Ectodermal cell (in vitro differentiated cells): ENCODE results near the gene FAM174B.

Source experiments
- H3K27ac ChIP-seq: 2 replicates; pipeline ENCODE4 v1.7.0; 2013; ENCODE audit warnings: mild to moderate bottlenecking, low read depth, low read length; ENCODE audit not compliant: insufficient read depth, poor library complexity, severe bottlenecking
- H3K27me3 ChIP-seq: 2 replicates; pipeline ENCODE4 v1.7.0; 2013; ENCODE audit warnings: mild to moderate bottlenecking, low read length; ENCODE audit not compliant: insufficient read depth, control insufficient read depth, poor library complexity, severe bottlenecking
- H3K36me3 ChIP-seq: one replicate; pipeline ENCODE4 v1.7.0; 2013; ENCODE audit warnings: low read length; ENCODE audit not compliant: control insufficient read depth, insufficient read depth
- H3K4me1 ChIP-seq: one replicate; pipeline ENCODE4 v1.7.0; 2013; ENCODE audit warnings: low read length; ENCODE audit not compliant: control insufficient read depth, insufficient read depth
- H3K4me3 ChIP-seq: 2 replicates; pipeline ENCODE4 v1.7.0; 2013; ENCODE audit warnings: low read depth, low read length, control low read depth; ENCODE audit not compliant: insufficient read depth
- H3K9me3 ChIP-seq: 2 replicates; pipeline ENCODE4 v1.7.0; 2013; ENCODE audit warnings: mild to moderate bottlenecking, low read length, moderate library complexity; ENCODE audit not compliant: control insufficient read depth
- WGBS, 2 experiments: methylation state at CpG; one replicate each; pipeline ENCODE4 v1.1.7; 2013; ENCODE audit warnings: missing lambda C conversion rate in 2 of 2; 5-methylcytosine and 5-hydroxymethylcytosine counted together

The FAM174B gene

DNA sequence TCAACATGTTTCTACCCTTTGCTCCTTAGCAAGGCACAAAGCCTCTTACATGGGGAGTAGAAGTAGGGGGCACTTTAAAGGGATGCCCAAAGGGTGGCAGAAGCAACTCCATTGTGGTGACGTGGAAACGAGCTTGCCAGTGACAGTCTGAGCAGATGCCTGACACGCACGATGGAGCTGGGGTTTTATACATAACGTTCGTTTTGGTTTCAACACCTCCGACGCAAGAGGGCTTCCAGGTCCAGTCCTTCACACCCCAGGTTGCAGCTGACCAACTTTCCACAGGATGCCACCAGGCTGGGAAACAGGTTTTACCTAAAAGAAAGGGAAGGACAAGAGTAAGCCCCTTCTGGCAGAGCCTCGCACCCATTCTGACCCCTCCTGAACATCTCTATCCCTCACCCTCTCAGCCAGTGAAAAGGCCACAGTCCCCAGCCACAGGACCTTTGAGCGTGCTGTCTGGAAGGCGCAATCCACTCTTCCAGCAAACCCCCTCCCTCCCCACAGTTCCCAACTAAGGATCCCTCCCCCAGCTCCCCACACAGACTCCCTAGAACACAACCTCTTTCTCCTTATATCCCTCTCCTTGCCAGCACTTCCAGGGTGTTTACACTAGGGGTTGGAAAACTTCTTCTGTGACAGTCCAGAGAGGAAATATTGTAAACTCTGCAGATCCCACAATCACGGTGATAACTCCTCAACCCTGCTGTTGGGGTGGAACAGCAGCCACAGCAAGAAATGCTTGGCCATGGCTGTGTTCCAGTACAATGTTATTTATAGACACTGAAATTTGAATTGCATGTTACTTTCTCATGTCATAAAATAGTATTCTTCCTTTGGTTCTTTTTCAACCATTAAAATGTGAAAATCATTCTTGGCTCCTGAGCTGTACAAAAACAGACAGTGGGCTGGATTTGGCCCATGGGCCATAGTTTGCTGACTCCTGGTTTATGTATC, 36.2 kb downstream of the FAM174B start:
- Histone ChIP-seq H3K4me3 (no peak overlapping the region), H3K9me3 (no peaks in the 10 kb centered on the region), H3K4me1 (peaks cover 22% of the 10 kb centered on the region), H3K27ac (no peak overlapping the region), H3K27me3 (no peaks in the 10 kb centered on the region), H3K36me3 (no peaks in the 10 kb centered on the region)
- 94 to 96% methylated on average over 12 of the region's 12 CpGs for WGBS, 2 experiments

- 74 to 79% methylated on average over 21 to 22 of the region's 22 CpGs for WGBS, 2 experiments
- H3K9me3 ChIP-seq: no peaks in the 10 kb centered on the region
- no peaks in the 10 kb centered on the region for H3K27me3 ChIP-seq
- no peak overlapping the region for H3K4me3 ChIP-seq
- no peaks in the 10 kb centered on the region for H3K36me3 ChIP-seq
- H3K4me1 ChIP-seq: peaks cover 14% of the 10 kb centered on the region
- peak overlapping the region; percentile 16 for H3K27ac ChIP-seq
Measured at GRCh38 chr15:92617549-92618520, 37.7 kb downstream of the FAM174B start.

GRCh38 chr15:92616621-92617548, 38.7 kb downstream of the FAM174B start:
- Histone ChIP-seq H3K4me3 (no peak overlapping the region), H3K27ac (peak overlapping the region; percentile 16), H3K9me3 (no peaks in the 10 kb centered on the region), H3K4me1 (peaks cover 14% of the 10 kb centered on the region), H3K36me3 (no peaks in the 10 kb centered on the region), H3K27me3 (no peaks in the 10 kb centered on the region)
- WGBS, 2 experiments: 85 to 87% methylated on average over 25 of the region's 25 CpGs

DNA sequence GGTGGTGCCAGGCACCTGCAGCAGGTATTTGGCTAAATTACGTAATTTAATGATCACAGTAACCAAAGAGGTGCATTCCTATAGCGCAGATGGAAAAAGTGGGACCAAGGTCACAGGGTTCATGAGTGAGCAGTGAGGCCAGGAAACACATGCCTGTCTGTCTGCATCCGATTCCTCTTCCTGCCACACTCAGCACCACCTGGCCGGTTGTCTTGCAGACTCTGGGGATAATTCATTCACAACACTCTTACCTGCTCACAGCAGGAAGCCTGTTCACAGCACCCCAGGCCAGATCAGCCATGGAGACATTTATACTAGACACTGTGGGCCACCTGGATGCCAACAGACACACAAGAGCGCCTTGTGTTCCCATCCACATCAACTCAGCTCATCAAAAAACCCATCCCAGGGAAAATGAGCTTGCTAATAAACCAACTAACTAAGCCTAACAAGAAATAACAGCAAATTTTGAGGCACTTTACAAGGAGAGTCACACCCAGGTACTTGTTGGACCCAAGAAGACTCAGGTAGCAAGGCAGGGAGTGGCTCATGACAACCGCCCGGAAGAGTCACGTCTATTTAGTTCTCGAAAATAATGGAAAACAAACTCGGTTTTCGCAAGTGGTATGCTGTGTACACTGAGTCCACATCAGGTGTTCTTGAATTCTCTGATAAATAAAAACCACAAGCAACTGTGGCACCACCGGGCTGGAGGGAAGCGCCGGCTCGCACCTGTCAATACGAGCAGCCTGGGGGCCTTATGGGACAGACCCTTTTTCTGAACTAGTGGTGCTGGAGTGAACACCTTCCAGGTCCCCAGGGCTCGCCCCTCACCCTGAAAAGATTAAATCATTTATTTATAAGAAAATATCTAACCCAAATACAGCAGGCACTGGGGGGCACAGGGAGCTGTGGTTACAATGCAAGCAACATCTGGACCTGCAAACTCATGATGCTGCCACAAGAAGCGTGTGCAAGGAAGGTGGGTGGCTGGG, 40.5 kb downstream of the FAM174B start:
- Histone ChIP-seq H3K27ac (no peak overlapping the region), H3K9me3 (no peaks in the 10 kb centered on the region), H3K27me3 (no peaks in the 10 kb centered on the region), H3K36me3 (no peaks in the 10 kb centered on the region), H3K4me1 (peaks cover 22% of the 10 kb centered on the region), H3K4me3 (no peak overlapping the region)
- 96% methylated on average over 17 to 18 of the region's 18 CpGs for WGBS, 2 experiments

DNA sequence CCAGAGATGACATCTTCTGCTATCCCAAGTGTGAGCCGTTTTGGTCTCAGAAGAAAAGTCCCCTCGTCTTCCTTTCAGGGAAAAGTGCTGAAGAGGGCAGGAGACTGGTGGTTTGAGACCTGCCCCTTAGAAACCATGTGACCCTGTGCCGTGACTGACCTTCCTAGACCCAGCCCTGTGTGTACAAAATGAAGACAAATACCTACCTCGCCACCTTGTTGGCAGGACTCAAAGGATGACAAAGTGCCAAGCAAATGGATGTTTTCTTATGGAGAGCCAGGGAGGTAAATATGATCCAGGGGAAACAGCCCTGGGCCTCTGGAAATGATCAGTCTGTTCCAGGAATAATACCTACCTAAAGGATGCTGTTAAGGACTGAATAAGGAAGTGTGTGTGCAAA, 41.3 kb downstream of the FAM174B start:
- Histone ChIP-seq H3K9me3 (no peaks in the 10 kb centered on the region), H3K4me3 (no peak overlapping the region), H3K36me3 (no peaks in the 10 kb centered on the region), H3K4me1 (peaks cover 23% of the 10 kb centered on the region), H3K27ac (no peak overlapping the region), H3K27me3 (no peaks in the 10 kb centered on the region)
- 91 to 94% methylated on average over 4 of the region's 4 CpGs for WGBS, 2 experiments

DNA sequence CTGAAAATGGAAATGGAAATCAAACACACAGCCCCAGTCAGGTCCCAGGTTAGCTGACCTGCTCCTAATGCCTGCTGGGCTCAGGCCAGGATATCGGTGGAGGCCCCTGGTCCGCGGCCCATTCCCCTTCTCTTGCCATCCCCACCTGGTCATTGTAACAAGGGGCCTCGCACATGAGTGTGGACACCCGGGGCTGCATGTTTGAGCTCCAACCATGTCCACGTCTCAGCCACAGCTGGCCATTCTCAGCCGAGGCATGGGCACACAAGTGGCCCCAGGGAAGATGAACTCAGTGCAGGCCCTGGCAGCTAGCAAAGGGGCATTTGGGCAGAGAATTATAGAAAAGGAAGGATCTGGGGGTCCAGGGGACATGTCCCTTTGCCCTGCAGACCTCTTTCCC, 41.7 kb downstream of the FAM174B start:
- WGBS, 2 experiments: 96% methylated on average over 7 of the region's 7 CpGs
- no peaks in the 10 kb centered on the region for H3K9me3 ChIP-seq
- no peaks in the 10 kb centered on the region for H3K36me3 ChIP-seq
- no peak overlapping the region for H3K27ac ChIP-seq
- H3K27me3 ChIP-seq: no peaks in the 10 kb centered on the region
- H3K4me3 ChIP-seq: no peak overlapping the region
- H3K4me1 ChIP-seq: peaks cover 23% of the 10 kb centered on the region

DNA sequence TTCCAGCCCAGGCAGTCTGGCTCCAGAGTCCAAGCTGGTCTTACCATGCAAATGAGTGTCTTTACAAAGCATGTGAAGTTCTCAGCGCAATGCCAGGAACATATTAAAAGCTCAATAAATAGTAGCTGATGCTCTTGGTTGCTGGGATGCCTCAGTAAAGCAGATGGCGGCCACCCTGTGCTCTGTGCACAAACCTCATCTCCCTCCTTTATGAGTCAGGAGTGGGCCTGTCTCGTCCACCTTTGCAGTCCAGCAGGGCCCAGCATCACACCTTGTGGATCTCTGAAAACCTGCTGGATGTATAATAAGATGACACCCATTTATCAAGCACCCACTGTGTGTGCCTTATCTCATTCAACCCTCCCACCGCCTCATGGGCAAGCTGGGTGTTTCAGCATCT, 42.7 kb downstream of the FAM174B start:
- Histone ChIP-seq H3K27ac (no peak overlapping the region), H3K36me3 (no peaks in the 10 kb centered on the region), H3K9me3 (no peaks in the 10 kb centered on the region), H3K27me3 (no peaks in the 10 kb centered on the region), H3K4me1 (peaks cover 24% of the 10 kb centered on the region), H3K4me3 (no peak overlapping the region)
- 94 to 98% methylated on average over 4 of the region's 4 CpGs for WGBS, 2 experiments

GRCh38 chr15:92611995-92612745, 43.4 kb downstream of the FAM174B start:
- no peaks in the 10 kb centered on the region for H3K27me3 ChIP-seq
- WGBS, 2 experiments: 80 to 81% methylated on average over 7 of the region's 7 CpGs
- no peaks in the 10 kb centered on the region for H3K9me3 ChIP-seq
- H3K4me3 ChIP-seq: no peak overlapping the region
- H3K36me3 ChIP-seq: no peaks in the 10 kb centered on the region
- H3K4me1 ChIP-seq: peaks cover 21% of the 10 kb centered on the region
- H3K27ac ChIP-seq: no peak overlapping the region
